Thyroid gland (tissue), 4 donors: ENCODE data around the gene CDH23.

ENCODE experiments used
- CTCF ChIP-seq, 6 experiments: fragments of 200-600 bp in 3 of 6; fragments of 450-650 bp in 3 of 6; sonication (generic) in 3 of 6; IDR thresholded peaks; one replicate each; pipeline ENCODE4 v1.5.1; 2016 to 2019; ENCODE audit warnings: antibody characterized with exemption in 6 of 6, mild to moderate bottlenecking in 2 of 6, inconsistent platforms in 1 of 6, moderate library complexity in 1 of 6
- POLR2A ChIP-seq, 2 donors: fragments of 450-650 bp; IDR thresholded peaks; one replicate each; pipeline ENCODE4 v1.6.1; 2017; ENCODE audit warnings: antibody characterized with exemption in 2 of 2, mild to moderate bottlenecking in 2 of 2, moderate library complexity in 1 of 2

GRCh38 chr10:71646037-71646436 is 249.3 kb downstream of the CDH23 start:
- TF ChIP-seq CTCF (IDR thresholded peaks at IDR 0.05) (no peak), POLR2A (IDR thresholded peaks at IDR 0.05) (no peak)
